Left ventricle myocardium inferior (tissue), 1 donor: ENCODE measurements around the gene KAZN. TPM values are rescaled to one million over a fixed set of nuclear protein-coding genes. Genes with fewer than 3 reads are reported as not detected.

Experiments used
- DNase-seq: peaks from one replicate; pipeline ENCODE4 v3.0.0-alpha.2; 2020
- H3K27ac ChIP-seq: fragments of 200-600 bp; replicated peaks from 2 replicates; pipeline ENCODE4 v1.8.0; 2021
- H3K27me3 ChIP-seq: fragments of 200-600 bp; 2 replicates; pipeline ENCODE4 v1.8.0; 2021; ENCODE audit warnings: low read depth
- H3K36me3 ChIP-seq: fragments of 200-600 bp; 2 replicates; pipeline ENCODE4 v1.8.0; 2021
- H3K4me1 ChIP-seq: fragments of 200-600 bp; 2 replicates; pipeline ENCODE4 v1.8.0; 2021
- H3K4me3 ChIP-seq: fragments of 200-600 bp; 2 replicates; pipeline ENCODE4 v1.8.0; 2021; ENCODE audit warnings: mild to moderate bottlenecking, moderate library complexity
- H3K9me3 ChIP-seq: fragments of 200-600 bp; replicated peaks from 2 replicates; pipeline ENCODE4 v1.8.0; 2021
- intact Hi-C: fragments of 100-400 bp; cut with micrococcal nuclease; formaldehyde crosslinking; loops from one replicate; pipeline ENCODE4 v1.11.0; 2022
- total RNA-seq: library from RNA; stranded (reverse); fragmentation: NEBNext Ultra II Directional; extraction: Animal tissue kit (Norgen Biotek cat#: 25700); gene quantifications from one replicate; pipeline ENCODE4 v1.2.1, GENCODE V29; 2021
- TF ChIP-seq, protein P1 (sequence below): fragments of 200-600 bp; IDR thresholded peaks from 2 replicates; pipeline ENCODE4 v1.8.0; 2021; ENCODE audit warnings: antibody characterized with exemption, mild to moderate bottlenecking, borderline replicate concordance
- donor health status: DM: no; HTN: yes; CAD: no; lungs with severe emphysema.

Gene KAZN
- total RNA-seq, 1 donor from 2014 or later, result 2.2 TPM

DNA sequence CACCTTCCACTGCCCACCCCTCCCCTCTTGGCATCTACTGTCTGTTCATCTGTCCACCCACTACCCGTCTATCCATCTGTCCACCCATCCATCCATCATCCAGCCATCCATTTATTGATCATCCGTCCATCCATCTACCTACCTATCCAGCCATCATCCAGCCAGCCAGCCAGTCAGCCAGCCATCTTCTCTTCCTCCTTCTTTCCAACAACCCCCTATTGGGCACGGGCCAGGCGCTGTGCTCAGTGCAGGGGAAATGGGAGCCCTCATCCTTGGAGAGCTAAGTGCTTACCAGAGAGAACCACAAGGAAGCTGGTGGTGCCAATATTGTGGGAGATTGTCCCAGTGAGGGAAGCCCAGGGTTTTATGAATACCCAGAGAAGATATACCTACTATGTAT, 503.3 kb downstream of the KAZN start:
- DNase-seq, result no peak
- H3K27me3 ChIP-seq, result peaks cover 39% of the 10 kb centered on the region
- H3K9me3 ChIP-seq, result peaks cover 13% of the 10 kb centered on the region
- no peaks in the 10 kb centered on the region for H3K36me3 ChIP-seq
- no peaks in the 10 kb centered on the region for H3K4me1 ChIP-seq
- intact Hi-C loops, result no loop called here
- H3K27ac ChIP-seq, result no peak overlapping the region
- TF ChIP-seq, protein P1, sequence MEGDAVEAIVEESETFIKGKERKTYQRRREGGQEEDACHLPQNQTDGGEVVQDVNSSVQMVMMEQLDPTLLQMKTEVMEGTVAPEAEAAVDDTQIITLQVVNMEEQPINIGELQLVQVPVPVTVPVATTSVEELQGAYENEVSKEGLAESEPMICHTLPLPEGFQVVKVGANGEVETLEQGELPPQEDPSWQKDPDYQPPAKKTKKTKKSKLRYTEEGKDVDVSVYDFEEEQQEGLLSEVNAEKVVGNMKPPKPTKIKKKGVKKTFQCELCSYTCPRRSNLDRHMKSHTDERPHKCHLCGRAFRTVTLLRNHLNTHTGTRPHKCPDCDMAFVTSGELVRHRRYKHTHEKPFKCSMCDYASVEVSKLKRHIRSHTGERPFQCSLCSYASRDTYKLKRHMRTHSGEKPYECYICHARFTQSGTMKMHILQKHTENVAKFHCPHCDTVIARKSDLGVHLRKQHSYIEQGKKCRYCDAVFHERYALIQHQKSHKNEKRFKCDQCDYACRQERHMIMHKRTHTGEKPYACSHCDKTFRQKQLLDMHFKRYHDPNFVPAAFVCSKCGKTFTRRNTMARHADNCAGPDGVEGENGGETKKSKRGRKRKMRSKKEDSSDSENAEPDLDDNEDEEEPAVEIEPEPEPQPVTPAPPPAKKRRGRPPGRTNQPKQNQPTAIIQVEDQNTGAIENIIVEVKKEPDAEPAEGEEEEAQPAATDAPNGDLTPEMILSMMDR, result no peak
- H3K4me3 ChIP-seq, result no peak overlapping the region

DNA sequence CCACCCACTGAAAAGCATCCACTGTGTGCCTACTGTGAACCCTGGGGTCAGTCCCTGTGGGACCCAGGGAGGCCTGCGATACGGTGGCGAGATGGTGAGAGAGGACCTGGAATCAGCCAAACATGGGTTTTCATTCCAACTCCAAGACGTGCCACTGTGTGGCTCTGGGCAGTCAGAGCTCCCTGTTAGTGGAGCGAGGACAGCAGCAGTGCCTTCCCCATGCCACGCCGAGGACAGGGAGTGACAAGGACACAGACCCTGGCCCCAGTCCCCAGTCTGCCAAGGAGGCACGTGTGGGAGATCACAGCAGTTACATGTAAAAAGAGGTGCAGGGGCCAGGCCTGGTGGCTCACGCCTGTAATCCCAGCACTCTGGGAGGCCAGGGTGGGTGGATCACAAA, 504.2 kb downstream of the KAZN start:
- TF ChIP-seq, protein P1, result no peak
- H3K9me3 ChIP-seq, result peaks cover 13% of the 10 kb centered on the region
- no peak overlapping the region for H3K4me3 ChIP-seq
- peaks cover 39% of the 10 kb centered on the region for H3K27me3 ChIP-seq
- no peaks in the 10 kb centered on the region for H3K36me3 ChIP-seq
- no peak for DNase-seq
- H3K4me1 ChIP-seq, result no peaks in the 10 kb centered on the region
- H3K27ac ChIP-seq, result no peak overlapping the region
- intact Hi-C loops, result no loop called here

DNA sequence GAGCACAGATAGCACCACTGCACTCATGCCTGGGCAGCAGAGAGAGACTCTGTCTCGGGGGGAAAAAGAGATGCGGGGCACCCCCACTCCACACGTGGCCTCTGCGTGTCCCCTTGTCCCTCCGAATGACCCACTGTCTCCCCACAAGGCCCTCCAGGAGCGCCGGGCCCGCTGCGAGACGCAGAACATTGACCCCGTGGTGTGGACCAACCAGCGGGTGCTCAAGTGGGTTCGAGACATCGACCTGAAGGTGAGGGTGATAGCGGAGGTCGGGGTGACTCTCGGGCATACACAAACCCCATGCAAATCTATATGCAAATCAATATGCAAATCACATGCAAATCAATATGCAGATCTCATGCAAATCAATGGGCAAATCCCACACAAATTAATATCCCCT, 504.7 kb downstream of the KAZN start:
- Histone ChIP-seq H3K4me3 (no peak overlapping the region), H3K36me3 (no peaks in the 10 kb centered on the region), H3K27ac (no peak overlapping the region), H3K4me1 (no peaks in the 10 kb centered on the region), H3K27me3 (peaks cover 39% of the 10 kb centered on the region), H3K9me3 (peaks cover 13% of the 10 kb centered on the region)
- DNase-seq, result no peak
- intact Hi-C loops, result no loop called here
- TF ChIP-seq, protein P1, result no peak

DNA sequence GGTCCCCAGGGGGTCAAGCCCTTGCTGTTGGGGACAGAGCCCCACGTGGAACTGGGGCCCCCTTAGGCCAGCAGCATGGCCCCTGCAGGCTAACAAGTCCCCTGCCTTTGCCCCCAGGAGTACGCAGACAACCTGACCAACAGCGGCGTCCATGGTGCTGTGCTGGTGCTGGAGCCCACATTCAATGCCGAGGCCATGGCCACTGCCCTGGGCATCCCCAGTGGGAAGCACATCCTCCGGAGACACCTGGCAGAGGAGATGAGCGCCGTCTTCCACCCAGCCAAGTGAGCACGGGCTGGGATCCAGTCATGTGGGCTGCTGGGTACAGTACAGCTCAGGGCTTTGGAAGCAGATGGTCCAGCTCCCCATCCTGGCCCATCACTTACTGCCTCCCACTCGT, 505.4 kb downstream of the KAZN start:
- Histone ChIP-seq H3K4me1 (no peaks in the 10 kb centered on the region), H3K4me3 (no peak overlapping the region), H3K27me3 (peaks cover 37% of the 10 kb centered on the region), H3K27ac (no peak overlapping the region), H3K36me3 (no peaks in the 10 kb centered on the region), H3K9me3 (peaks cover 13% of the 10 kb centered on the region)
- TF ChIP-seq, protein P1, result no peak
- DNase-seq, result no peak
- intact Hi-C loops, result no loop called here

DNA sequence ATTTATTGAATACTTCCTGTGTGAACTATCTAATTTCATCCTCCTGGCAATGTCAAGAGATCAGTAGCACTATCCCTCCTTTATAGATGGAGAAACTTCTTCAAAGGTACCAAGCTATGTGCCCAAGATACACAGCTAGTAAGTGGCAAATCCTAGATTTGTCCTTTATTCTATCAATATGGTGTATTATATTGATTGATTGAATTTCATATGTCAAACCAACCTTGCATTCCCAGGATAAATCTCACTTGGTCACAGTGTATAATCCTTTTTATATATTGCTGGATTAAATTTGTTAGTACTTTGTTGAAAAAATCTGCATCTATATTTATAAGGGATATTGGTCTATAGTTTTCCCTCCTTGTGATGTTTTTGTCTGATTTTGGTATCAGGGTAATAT, 506.3 kb downstream of the KAZN start:
- TF ChIP-seq, protein P1, result no peak
- no peak overlapping the region for H3K27ac ChIP-seq
- peaks cover 28% of the 10 kb centered on the region for H3K27me3 ChIP-seq
- intact Hi-C loops, result no loop called here
- no peak overlapping the region for H3K4me3 ChIP-seq
- H3K4me1 ChIP-seq, result no peaks in the 10 kb centered on the region
- no peak for DNase-seq
- peaks cover 13% of the 10 kb centered on the region for H3K9me3 ChIP-seq
- no peaks in the 10 kb centered on the region for H3K36me3 ChIP-seq

DNA sequence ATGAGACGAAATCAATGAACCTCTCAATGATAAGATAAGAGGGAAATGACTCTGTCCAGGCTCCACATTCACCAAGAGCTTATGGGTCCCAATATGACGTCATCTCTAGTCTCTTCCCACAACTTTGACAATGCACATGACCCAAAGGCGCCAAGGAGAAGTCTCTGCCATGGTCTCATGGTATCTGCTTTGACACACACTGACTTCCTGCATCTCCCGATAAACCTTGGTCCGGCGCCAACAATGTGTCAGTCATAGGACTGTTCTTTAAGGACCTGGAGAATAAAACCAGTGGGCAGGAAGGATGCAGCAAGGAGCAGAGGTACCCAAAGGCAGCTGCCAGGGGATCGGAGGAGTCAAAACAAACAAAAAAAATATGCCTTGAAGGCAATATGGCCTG, 508.1 kb downstream of the KAZN start:
- Histone ChIP-seq H3K4me1 (no peaks in the 10 kb centered on the region), H3K4me3 (no peak overlapping the region), H3K27ac (no peak overlapping the region), H3K36me3 (no peaks in the 10 kb centered on the region), H3K9me3 (peaks cover 13% of the 10 kb centered on the region), H3K27me3 (peaks cover 10% of the 10 kb centered on the region)
- intact Hi-C loops, result no loop called here
- TF ChIP-seq, protein P1, result no peak
- DNase-seq, result no peak
